ENCODE measurements around the gene XKR8.

- TF ChIP-seq CTCF (IDR thresholded peaks at IDR 0.05) (no peak), POLR2A (IDR thresholded peaks at IDR 0.05) (no peak), EP300 (IDR thresholded peaks at IDR 0.05) (no peak)
Measured at GRCh38 chr1:27928216-27928954, 31.4 kb upstream of the XKR8 start.
